IPS-18c (cell line): ENCODE results near the gene SLC23A3.

ENCODE experiments used
- H3K4me3 ChIP-seq: 2 replicates; pipeline ENCODE4 v1.7.0; 2013; ENCODE audit warnings: low read depth, mild to moderate bottlenecking, low read length, moderate library complexity; ENCODE audit not compliant: insufficient read depth
- H3K9me3 ChIP-seq: one replicate; pipeline ENCODE4 v1.6.1; 2013; ENCODE audit warnings: mild to moderate bottlenecking, low read length, moderate library complexity; ENCODE audit not compliant: control insufficient read depth, insufficient read depth

Gene SLC23A3

GRCh38 chr2:219127037-219127635 lies 42.7 kb downstream of the SLC23A3 start:
- Histone ChIP-seq H3K4me3 (no peak overlapping the region), H3K9me3 (no peaks in the 10 kb centered on the region)

DNA sequence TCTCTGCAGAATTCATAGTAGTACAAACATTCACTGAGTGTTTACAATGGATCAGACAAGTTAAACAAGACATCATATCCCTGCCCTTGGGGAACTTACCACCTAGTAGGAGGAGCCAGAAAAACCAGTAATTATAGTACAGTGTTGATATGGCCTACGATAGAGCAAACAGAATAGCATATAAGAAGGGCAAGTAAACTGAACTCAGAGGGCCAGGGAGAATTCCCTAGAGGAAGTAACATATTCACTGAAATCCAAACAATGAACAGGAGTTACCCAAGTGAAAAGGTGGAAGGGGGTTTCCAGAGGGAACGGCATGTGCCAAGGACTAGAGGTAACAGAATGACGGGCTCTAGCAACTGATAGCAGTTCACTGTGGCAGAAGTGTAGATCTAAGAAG lies 43.3 kb downstream of the SLC23A3 start:
- Histone ChIP-seq H3K9me3 (no peaks in the 10 kb centered on the region), H3K4me3 (no peak overlapping the region)

GRCh38 chr2:219125886-219126270 lies 44.0 kb downstream of the SLC23A3 start:
- H3K4me3 ChIP-seq, result no peak overlapping the region
- no peaks in the 10 kb centered on the region for H3K9me3 ChIP-seq

GRCh38 chr2:219125225-219125885 lies 44.5 kb downstream of the SLC23A3 start:
- H3K9me3 ChIP-seq, result no peaks in the 10 kb centered on the region
- H3K4me3 ChIP-seq, result no peak overlapping the region

DNA sequence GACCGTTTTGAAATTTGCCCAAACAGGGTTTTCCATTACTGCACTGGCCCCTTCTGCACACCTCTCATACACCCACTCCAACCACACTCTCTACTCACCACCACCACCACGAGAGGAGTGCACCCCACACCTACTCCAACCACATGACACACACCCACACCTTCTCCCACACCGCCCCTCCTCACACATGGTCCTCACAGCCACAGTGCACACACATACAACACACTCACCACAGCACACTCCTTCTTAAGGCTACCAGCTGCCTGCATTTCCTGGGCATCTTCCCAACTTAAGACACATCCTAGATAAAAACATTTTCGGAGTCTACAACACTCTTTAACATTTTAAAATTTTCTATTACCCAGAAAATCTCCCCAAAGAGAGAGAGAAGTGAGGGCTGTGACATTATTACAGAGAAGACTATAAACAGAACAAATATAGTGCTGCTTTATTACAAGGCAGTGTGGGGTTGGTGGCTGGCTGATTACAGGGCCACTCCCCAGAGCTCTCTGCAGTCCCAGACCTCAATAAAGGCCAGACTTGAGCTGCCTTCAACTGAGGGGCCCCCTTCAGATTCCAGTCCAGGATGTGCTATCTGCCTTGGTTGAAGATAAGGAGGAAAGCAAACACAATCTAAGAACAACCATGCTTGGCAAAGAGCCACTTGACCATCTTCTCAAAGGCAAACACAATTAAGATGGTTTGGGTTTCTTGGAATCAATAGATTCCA lies 45.3 kb downstream of the SLC23A3 start:
- H3K4me3 ChIP-seq, result no peak overlapping the region

GRCh38 chr2:219123356-219124135 lies 46.3 kb downstream of the SLC23A3 start:
- Histone ChIP-seq H3K9me3 (no peaks in the 10 kb centered on the region), H3K4me3 (no peak overlapping the region)

More for the DNA sequence above, 45.3 kb downstream of the SLC23A3 start:
- H3K9me3 ChIP-seq, result no peaks in the 10 kb centered on the region

DNA sequence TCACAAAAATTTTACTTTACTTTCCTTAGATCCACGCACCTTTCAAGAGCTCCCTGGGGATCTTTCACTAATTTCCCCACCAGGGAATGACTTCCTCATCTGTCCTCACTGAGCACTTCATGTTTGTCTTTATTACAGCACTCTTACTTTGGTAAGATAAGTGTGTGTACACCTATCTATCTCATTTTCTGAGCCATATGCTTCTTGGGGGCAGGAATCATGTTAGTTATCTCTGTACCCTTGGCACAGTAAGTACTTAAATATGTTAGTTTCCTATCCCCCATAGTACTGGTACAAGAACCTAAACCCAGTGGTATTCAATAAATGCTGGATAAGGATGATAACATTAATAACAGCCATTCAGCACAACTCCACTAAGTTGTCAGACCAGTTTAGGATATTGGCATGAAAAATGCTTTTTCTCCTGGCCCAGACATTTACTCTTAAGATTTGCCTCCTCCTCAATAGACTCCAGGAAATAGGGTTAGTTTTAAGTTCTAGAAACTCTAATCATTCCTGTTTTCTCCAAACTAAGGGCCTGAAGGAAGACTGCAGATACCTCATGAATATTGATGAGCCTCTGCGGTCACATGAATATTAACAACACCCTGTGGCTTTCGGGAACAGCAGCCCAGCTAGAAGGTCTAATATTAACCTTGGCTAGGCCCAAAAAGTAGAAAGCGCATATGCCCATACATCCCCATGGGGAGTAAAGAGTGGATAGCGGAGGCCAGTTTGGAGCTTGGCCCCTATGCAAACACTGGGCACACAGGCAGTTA lies 47.4 kb downstream of the SLC23A3 start:
- Histone ChIP-seq H3K4me3 (no peak overlapping the region), H3K9me3 (no peaks in the 10 kb centered on the region)

DNA sequence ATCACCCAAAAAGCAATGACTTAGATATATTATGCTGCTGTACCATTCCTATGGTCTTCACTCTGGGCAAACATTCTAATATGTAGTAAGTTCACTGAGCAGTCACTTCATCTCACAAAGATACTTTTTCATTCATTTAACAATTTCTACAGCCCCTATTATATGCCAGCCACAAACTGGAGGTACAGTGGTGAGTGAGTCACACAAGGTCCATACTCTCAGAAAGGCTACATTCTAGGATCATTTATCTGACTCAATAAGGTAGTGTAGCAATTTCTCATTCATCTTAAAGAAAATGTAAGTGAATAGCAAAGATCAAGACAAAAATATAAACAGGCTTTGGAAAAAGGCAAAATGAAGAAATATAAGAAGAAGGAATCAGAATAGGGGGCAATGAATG lies 49.7 kb downstream of the SLC23A3 start:
- Histone ChIP-seq H3K9me3 (no peaks in the 10 kb centered on the region), H3K4me3 (no peak overlapping the region)

GRCh38 chr2:219119422-219120043 lies 50.3 kb downstream of the SLC23A3 start:
- Histone ChIP-seq H3K4me3 (no peak overlapping the region), H3K9me3 (no peaks in the 10 kb centered on the region)

- H3K4me3 ChIP-seq, result no peak overlapping the region
- H3K9me3 ChIP-seq, result no peaks in the 10 kb centered on the region
Observed at GRCh38 chr2:219118504-219118903, 51.3 kb downstream of the SLC23A3 start.

- Histone ChIP-seq H3K4me3 (no peak overlapping the region), H3K9me3 (no peaks in the 10 kb centered on the region)
Observed at GRCh38 chr2:219116776-219117646, 52.8 kb downstream of the SLC23A3 start.

GRCh38 chr2:219112651-219113338 lies 57.0 kb downstream of the SLC23A3 start:
- Histone ChIP-seq H3K4me3 (no peak overlapping the region), H3K9me3 (no peaks in the 10 kb centered on the region)

DNA sequence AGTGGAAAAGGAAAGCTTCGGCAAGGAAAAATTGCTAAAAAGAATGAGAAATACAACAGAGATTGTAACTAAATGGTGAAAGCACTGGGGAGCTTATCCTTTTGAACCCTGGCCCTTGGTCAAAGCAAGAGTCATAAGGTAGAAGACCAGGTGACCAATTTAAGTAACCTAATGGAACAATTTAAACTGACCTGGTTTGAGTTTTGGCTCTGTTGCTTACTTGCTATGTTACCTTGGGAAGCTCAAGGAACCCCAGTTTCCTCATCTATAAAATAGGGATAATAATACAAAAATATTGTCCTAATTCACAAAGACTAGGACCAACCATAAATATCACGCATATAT lies 57.8 kb downstream of the SLC23A3 start:
- Histone ChIP-seq H3K9me3 (no peaks in the 10 kb centered on the region), H3K4me3 (no peak overlapping the region)
